Colon (tissue), 2 donors: Measurements from ENCODE around the gene CASTOR1.
"Not testable (repeated sequence)": the region's sequence is repeated elsewhere in the genome, so short reads cannot be mapped to it uniquely, and the experiment has no call there.

Experiments
- FAIRE-seq: peaks from 2 replicates; lab custom pipeline; 2012; peaks lifted over from hg19 to GRCh38; lab: Jason Lieb, UNC
- donor health status: control.
- donor health status: control.

CASTOR1 gene

DNA sequence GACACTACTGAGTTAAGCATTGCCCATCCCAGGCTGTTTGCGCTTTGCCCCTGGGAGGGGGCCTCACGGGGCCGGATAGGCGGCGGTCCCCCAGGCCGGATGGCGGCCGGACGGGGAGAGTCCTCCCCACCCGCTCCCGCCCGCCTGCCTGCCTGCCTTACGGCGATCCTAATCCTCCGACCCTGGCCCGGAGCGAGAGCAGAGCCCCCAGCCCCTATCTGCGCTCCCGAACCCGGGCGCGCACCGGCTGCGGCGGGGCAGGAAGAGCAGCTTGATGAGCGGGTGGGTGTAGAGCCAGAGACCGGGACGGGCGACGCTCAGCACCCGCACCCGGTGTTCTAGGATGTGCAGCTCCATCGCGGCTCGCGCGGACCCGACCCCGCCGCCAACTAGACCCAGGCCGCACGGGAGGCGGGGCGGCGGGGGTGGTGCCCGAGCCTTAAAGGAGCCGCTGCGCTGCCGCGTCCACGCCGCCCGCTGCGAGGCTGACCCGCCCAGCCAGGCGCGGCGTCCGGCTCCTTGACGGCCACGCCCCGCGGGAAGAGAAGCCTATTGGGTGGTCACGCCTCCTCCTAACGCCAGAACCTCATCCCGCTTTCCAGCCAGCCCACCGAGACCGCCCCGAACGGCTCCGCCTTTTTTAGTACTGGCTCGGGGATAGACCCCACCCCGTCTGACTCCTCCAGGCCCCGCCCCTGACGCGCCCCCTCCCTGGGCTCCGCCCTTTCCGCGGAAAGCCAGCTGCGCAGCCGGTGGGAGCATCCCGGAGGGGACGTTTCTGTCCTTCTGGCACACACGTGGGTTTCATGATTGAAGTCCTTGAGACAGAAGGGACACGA, at the start of gene CASTOR1:
CASTOR1 (minus strand) TSS at position 365 of the 839 bp plus-strand sequence; CDS start at position 357, 8 bp downstream.
- FAIRE-seq, result no peak

DNA sequence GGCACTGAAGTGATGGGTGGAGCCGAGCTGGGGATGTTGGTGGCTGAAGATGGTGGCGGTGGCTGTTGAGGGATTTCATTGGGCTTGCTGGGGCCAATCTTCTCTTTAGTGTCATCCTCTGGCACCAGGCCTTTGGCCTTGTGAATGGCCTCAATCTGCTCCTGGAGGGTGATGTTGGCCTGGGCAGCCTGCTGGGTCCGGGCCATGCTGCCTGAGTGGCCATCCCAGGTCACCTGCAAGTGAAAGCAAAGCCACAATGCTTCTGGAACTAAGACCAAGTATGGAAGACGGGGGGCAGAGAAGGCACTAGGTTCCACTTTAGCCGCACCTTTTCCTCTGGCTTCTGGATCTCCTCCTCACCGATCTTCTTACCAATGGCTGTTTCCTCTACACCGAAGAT, 49.5 kb upstream of the CASTOR1 start:
- FAIRE-seq, result no peak

DNA sequence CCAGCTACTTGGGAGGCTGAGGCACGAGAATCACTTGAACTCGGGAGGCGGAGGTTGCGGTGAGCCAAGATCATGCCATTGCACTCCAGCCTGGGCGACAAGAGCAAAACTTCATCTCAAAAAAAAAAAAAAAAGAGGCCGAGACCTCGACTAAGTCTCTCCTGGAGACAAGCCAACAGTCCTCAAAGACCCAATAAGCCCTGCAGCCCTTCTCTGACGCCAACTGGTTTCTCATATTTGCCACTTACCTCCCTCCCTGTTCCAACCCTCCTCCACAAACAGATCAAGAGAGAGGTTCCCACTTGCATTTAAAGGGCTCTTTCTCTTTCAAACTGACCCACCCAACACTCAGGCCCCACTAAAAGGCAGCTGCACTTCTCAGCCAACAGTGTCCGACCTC, 49.0 kb upstream of the CASTOR1 start:
- not testable (repeated sequence) for FAIRE-seq

DNA sequence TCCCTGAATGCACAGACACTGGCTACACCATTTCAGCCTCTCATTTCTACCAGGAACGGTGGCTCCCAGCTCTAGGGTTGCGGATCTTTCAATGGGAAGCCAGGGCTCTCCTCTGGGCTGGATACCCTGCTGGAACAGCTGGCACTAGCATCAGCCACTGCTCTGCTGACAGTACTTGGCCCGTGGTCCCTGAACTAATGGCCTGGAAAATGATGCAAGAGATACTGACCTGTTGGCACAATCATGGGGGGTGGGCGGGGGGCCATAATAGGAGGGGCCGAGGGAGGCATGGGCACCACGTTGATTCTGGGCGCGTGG, 48.1 kb upstream of the CASTOR1 start:
- FAIRE-seq, result no peak

DNA sequence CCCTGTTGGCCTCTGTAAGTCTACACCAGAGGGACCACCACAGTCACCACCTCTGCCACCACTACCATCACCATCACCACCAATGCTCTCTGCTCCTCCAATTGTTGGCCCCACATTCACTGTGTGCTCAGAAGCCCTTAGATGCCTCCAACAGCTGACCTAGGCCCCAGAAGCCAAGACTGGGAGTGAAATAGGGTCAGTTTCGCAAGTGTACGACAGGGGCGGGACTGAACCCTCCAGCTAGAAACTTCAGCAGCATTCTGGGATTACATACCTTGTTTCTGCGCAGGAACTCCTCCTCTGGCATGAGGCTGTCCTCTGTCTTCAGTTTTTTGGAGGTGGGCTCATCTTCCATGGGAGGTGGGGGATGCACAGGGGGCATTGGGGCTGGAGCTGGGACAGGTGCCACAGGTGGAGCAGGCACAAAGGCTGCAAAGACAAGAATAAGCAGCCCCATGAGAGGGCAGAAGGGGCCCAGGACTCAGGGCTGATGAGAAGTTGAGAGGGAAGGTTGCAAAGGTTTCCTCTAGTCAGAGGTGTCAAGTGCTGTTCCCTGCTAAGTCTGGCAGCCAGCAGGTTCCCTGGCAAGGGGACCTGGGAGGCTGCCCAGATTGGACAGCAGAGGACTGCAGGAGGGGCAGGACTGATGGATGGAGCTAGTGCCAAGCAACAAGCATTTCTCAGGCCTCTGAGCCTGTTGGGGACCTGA, 47.6 kb upstream of the CASTOR1 start:
- FAIRE-seq, result no peak

DNA sequence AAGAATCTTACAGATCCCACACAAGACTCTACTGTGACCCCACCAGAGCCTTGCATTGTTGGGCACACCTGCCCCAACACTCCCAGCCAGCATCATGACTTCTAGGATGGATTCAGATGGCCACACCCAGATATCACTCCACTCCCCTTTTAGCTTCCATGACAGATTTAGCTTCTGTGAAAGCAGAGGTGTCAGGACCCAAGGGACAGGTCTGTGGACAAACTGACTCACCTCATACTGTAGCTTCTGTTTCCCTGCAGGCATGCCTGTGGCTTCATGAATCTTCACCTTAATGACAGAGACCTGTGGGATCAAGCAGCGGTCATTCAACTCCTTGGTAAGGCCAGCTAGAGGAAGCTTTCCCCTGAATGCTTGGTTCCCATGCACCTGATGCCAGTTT, 45.9 kb upstream of the CASTOR1 start:
- FAIRE-seq, result no peak

DNA sequence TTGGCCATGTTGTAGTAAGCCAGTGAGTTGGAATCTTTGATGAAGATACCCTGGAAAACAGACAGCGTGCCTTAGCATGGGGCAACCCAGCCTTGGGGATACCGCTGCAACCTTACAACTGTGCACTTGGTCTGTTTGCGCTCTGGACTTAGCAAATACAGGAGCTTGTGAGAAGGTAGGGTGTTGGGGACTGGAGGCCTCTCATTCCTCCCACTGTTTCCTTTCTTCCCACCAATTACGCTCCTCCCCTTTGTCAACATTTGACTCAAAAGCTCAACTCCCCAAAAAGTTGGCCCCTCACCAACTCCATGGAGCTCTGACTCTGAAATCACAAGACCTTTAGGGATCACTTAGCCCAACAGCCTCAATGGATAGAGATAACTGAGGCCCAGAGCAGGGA, 45.3 kb upstream of the CASTOR1 start:
- FAIRE-seq, result no peak

DNA sequence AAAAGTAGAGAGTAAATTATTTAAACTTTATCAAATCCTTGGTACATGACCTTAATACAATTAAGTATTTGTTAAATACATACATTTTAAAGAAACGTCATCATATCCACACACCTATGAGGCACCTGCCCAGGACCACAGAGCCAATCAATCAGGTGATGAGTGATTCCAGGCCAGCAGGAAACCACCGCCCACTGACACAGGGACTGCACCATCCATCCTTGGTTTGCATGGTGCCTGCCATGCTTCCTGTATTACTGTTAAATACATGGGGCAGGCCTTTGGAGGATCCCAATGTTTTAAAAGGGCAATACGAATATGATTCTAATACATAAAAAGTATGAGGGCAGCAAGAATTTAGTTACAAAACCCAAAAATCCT, 44.4 kb upstream of the CASTOR1 start:
- no peak for FAIRE-seq

DNA sequence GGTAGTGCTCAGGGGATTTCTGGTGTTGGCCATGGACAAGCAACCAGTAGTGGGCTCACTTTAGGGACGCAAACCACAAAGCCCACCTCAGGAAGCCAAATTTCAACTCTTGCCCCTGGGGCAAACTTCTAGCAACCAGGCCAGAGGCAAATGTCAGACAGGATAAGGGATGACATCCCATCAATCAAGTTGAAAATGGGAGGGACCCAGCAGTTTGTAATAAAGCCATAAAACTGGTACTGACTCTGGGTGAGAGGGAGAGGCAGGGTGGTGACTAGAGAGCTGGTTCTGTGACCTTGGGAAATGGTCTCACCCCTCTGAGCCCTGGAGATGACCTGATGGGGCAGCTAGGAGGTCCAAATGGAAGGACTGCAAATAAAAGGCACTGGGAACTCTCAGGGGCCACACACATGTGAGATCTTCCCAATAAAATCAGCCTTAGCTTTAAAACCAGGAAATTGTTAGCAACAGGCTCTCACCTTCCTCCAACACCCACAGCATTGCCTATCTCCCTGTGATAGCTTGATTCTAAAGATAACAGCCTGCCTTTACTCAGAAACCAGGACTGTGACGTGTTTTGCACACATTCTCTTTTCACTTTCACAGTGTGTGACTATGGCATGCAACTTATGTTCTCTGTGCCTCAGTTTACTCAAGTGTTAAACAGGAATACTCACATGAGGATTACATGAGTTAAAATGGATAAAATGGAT, 43.8 kb upstream of the CASTOR1 start:
- no peak for FAIRE-seq

DNA sequence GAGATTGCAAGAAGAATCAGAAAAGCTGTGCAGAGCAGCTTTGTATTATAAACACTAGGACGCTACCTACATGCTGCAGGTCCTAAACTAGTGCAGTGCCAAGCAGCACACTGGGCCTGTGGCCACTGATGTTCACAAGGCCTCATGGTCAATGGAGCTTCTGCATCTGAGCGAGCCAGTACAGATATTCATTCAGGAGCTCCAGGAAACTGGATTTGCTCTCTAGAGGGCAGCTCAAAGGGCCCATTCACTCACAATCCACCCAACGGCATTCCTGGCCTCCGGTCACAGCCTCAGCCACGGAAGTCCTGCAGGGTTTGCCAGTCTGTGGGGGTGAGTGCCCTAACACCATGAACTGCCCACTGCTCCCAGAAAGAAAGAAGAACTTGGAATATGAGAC, 43.2 kb upstream of the CASTOR1 start:
- FAIRE-seq, result no peak

DNA sequence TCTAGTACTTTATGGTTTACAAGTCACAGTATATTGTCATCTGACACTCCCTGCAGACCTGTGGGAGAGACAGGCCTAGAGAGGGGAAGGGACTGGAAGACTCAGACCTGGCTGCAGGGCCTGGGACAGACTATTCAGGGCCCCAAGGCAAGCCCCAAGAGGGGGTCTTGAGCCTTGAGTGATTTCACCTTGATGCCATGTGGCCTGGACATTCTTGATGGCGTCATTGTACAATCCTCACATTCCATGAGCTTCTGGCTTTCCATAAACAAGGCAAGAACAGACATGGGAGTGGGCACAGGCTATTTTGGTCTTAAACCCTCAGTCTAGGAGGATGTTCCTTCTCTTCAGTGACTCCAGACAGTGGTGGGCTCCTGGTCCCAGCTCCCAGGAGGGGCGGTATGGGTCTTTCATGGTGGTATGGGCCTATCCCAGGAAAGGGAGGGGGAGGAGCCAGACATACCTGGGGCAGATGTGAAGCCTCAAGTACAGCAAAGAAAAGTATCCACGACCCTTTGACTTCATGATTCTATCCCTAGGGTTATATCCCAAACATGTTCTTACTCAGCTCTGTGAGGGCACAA, 39.3 kb upstream of the CASTOR1 start:
- FAIRE-seq, result no peak

DNA sequence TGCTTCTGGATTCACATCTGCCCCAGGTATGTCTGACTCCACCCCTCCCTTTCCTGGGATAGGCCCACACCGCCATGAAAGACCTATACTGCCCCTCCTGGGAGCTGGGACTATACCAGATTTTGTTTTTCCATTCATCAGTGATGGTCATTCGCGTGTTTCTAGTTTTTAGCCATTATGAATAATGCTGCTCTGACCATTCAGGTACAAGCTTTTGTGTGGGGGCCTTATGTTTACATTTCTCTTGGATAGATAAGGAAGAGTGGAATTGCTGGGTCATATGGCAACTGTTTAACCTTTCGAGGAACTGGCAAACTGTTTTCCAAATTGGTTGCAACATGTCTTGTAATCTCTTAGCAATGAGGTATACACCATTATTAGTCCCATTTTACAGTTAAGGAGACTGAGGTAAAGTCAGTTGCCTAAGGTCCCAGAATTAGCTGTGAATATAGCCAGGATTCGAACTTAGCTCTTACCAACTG, 38.6 kb upstream of the CASTOR1 start:
- no peak for FAIRE-seq

DNA sequence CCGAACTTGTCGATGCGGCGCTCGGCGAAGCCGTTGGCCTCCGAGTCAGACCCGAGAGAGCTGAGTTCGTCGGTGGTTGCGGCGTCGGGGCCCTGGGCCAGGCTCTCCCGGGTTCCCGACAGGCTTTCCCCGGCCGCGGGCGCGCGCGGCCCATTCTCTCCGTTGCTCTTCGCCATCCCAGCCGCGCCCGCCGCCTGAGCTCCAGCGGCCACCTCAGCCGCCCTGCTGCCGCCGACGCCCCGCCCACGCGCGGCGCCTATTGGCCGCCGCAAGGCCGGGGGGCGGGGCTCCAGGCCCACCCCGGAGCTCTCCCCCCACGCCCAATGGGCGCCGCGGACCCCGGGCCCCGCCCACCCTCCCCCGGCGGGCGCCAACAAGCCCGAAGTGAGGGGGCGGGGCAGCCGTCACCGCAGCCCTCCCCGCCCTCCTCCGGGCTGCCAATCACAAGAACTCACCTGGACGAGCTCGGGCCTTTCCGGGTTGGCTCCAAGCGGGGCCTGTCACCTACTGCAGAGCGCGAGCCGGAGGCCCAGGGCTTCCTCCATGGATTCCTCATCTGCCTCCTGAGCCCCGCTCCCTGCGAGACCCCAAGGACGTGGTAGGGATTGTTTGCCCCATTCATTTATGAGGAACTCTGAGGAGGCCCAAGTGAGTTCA, 37.5 kb upstream of the CASTOR1 start, which contains the start of gene TBC1D10A:
TBC1D10A (minus strand) TSS at position 236 of the 657 bp plus-strand sequence; CDS start at position 176, 60 bp downstream.
- FAIRE-seq, result no peak

DNA sequence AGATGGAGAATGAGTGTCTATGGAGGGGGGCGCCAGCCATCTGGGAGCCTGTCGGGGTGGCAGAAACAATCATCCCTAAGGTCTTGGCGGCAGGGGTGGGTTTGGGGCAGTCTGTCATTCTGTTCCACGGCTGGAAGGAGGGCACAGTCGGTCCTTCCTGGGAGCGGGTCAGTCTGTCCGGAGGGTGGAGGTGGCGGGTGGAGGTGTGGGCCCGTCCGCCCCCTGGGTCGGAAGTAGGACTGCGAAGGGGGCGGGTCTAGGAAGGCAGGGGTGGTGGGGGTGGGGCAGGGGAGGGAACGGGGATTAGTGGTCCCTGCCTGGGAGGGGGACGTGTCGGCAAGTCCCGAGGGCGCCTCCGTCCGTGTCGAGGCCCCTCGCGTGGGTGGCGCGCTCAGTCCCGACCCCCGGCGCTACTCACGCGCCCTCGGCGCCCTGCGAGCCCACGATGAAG, 37.0 kb upstream of the CASTOR1 start:
- no peak for FAIRE-seq

DNA sequence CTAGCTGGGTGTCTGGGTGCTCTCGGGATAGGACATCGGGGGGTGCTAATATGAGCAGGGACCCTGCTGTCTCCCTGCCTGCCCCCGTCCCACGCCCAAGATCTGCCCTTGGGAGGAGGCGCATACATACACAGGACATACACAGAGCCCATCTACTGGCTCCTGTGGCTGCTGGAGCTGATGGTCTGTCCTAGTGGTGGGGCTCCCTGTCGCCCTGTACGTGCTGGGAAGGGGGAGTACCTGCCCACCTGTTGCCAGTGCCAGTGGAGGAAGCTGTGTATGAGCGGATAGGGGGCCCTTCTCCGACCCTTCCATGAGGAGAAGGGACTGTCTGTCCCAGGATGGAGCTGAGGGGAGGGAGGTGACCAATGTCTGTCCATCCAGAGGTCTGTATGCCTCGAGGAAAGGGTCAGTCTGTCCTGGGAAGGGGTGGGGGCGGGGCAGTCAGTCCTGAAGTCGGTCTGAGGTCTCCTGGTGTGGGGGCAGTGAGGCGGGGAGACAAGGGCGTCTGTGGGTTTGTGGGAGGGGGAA, 36.5 kb upstream of the CASTOR1 start:
- no peak for FAIRE-seq

DNA sequence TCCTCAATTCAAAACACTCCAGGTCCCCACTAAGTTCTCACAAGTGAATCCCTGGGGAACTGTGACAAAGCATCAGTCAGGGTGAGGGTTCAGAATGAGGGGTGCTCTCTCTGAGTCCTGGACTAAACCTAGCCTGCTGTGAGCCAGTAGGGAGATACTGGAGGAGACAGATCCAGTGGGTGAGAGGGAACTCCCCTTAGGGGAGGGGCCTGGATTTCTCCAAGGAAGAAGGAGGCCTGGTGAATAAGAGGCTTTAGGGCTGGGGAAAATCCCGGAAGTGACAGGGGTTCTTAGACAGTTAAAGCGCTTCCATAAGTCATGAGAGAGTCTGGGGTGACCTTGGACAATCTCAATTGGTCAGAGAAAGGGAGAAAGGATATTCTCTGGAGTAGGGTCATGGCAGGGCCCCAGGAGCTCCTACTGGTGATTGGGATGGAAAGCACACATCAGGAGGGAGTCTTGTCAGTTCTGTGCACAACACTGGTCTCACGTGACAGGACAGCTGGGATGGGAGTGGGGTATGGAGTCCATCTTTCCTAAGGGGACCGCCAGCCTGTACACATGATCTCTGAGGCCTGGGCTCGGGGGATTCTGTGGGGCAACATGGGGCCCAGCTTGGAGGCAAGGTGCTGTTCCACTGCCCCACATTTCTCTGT, 35.9 kb upstream of the CASTOR1 start:
- FAIRE-seq, result no peak

DNA sequence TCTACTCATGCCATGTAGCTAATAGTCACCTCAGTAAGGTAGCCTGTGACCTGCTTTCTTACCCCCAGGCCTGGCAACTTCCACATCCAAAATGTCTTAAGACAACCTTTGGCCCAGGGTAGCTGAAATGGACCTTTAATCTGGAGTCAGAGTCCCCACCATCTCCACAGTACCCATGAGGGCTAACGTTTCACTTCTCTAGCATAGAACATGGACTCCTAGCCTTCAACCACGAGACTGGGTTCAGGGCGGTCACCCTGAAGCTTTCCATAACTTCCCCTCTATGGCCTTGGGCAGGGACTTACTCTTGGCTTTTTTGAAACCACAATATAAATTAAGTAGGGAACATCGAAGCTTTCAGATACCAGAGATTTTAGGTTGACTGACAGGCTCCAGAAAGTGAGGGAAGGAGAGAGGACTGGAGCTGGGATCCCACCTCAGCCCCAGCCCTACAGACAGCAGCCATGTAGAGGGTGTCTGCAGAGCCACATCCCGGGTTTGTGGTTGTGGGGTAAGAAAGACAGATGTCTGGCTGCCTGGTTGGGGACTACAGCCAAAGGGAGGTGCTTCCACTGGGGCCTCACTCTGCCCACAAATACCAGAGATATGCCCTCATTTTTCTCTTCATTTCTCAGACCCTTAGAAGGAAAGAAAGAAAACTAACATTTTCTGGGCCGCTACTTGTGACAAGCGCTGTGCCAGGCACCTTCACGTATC, 34.9 kb upstream of the CASTOR1 start:
- FAIRE-seq, result no peak

DNA sequence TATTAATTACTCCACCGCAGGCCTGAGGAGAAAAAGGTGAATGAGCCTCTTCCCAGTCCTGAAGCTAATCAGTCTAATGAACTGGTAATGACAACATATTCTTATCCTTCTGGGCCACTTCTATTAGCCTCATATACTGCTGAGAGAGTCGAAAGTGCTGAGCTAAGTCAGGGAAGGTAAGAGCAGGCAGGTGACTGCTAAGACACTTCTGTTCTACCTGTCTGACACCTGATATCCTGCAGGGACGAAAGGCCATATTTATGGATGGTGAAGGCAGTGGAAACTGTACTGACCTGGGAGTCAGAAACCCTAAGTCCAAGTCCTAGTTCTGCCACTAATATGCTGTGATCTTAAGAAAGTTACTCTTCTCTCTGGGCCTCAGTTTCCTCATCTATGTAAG, 33.9 kb upstream of the CASTOR1 start:
- FAIRE-seq, result no peak

DNA sequence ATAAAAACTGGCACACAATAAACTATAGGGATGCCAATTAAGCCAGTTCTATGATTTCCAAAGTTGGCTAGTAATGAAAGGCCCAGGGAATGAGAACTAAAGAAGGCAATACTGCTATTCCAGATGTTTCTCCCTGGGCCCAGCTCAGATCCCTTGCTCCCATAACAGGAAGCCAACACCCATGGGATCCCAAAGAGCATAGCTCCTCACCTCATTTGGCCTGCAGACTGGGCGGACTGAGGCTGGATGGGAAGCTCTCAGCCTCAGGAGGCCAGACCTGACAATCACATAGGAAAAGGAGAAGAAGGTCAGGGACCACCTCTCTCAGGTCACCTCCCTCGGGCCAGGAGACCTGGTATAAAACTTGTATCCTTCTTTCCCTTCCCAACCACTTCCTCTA, 32.2 kb upstream of the CASTOR1 start:
- no peak for FAIRE-seq

DNA sequence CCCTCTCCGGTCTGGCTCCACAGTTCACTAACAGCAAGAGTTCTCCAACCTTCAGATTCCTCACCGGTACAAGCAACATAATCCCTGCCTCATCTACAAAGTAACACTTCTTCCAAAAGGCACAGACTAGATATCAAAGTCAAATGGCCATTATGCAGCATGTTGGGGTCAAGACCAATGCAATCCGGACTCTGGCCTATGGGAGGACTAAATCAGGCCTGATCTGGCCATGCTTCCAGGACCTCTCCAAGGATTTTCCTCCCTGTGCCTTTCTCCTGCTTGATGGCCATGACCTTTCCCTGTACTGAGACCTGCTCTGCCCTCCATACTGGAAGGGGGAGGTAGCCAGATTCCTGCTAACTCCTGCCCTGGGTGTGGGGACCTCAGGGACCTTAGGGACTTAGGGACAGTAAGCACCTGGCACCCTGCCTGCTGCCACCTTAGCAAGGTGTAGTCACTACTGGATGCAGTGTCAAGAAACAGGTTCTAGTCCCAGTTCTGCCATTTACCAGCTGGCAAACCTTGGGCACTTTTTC, 30.8 kb upstream of the CASTOR1 start:
- no peak for FAIRE-seq
